ENCODE data around the gene SRP68. TPM values are rescaled to one million over a fixed set of nuclear protein-coding genes. Genes with fewer than 3 reads are reported as not detected.

Gene SRP68
- total RNA-seq = 100 to 1,000 TPM in 2 of 4 donors, 10 to 100 TPM in 2; 87.3 to 117 (median 104) TPM
- polyA plus RNA-seq = 100 to 1,000 TPM in 1 of 3 donors, 10 to 100 TPM in 2; 72.4 to 141 (median 88.8) TPM
- long read RNA-seq, donor 1, transcript SRP68-201 (16 exons, 2,649 nt) = major isoform, 131 of 154 reads
- long read RNA-seq, donor 1, partial matches to known transcripts = 13 of 154 reads
- long read RNA-seq, donor 1, other reads (novel, unspliced or antisense) = 10 of 154 reads
- long read RNA-seq, donor 2, transcript SRP68-201 (16 exons, 2,649 nt) = major isoform, 249 of 283 reads
- long read RNA-seq, donor 2, partial matches to known transcripts = 17 of 283 reads
- long read RNA-seq, donor 2, other reads (novel, unspliced or antisense) = 16 of 283 reads

- Histone ChIP-seq H3K36me3 (ENCODE audit: insufficient read depth in 1 of 2, low read depth in 1 of 2) (peaks cover 0 to 31% of the 10 kb centered on the region in 2 donors), H3K27me3 (ENCODE audit: insufficient read depth in 3 of 3, low read length in 2 of 3) (peaks cover 0 to 40% (median 31%) of the 10 kb centered on the region in 3 donors), H3K9me3 (no peaks in the 10 kb centered on the region), H3K4me3 (peak within 1 kb of the TSS; percentile 83), H3K4me1 (peaks cover 48% of the 10 kb centered on the region), H3K27ac (peak within 1 kb of the TSS; percentile 74)
- DNase-seq (peak; percentile 91 to 96), ATAC-seq (peak; percentile 97 to 99 (median 98))
- 0% methylated on average over 38 to 57 of the region's 57 CpGs for WGBS, 3 donors
- TF ChIP-seq, protein P1, sequence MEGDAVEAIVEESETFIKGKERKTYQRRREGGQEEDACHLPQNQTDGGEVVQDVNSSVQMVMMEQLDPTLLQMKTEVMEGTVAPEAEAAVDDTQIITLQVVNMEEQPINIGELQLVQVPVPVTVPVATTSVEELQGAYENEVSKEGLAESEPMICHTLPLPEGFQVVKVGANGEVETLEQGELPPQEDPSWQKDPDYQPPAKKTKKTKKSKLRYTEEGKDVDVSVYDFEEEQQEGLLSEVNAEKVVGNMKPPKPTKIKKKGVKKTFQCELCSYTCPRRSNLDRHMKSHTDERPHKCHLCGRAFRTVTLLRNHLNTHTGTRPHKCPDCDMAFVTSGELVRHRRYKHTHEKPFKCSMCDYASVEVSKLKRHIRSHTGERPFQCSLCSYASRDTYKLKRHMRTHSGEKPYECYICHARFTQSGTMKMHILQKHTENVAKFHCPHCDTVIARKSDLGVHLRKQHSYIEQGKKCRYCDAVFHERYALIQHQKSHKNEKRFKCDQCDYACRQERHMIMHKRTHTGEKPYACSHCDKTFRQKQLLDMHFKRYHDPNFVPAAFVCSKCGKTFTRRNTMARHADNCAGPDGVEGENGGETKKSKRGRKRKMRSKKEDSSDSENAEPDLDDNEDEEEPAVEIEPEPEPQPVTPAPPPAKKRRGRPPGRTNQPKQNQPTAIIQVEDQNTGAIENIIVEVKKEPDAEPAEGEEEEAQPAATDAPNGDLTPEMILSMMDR (IDR thresholded peaks at IDR 0.05) = no peak
- intact Hi-C loops (cut with DNase I) = no loop called here
Observed at GRCh38 chr17:76072148-76072858, at the start of gene SRP68. Gene SRP68, minus strand, starts transcription at chr17:76072517. Its CDS starts 26 bp downstream, at chr17:76072491.

GRCh38 chr17:76121932-76122430 lies 49.7 kb upstream of the SRP68 start:
- Histone ChIP-seq H3K36me3 (ENCODE audit: insufficient read depth in 1 of 2, low read depth in 1 of 2) (no peaks in the 10 kb centered on the region), H3K9me3 (no peaks in the 10 kb centered on the region), H3K27ac (peak overlapping the region; percentile 46), H3K4me3 (peak overlapping the region; percentile 64), H3K27me3 (ENCODE audit: insufficient read depth in 3 of 3, low read length in 2 of 3) (no peaks in the 10 kb centered on the region), H3K4me1 (no peaks in the 10 kb centered on the region)
- intact Hi-C loops (cut with DNase I) = loop anchor here (1.0 to 5.0 kb wide), 5 partner anchors 59 to 178 kb away; no protein-coding TSS in a partner anchor
- DNase-seq (peak in 1 of 2 donors; percentile 57), ATAC-seq (peak; percentile 44 to 64 (median 46))
- 39 to 55% (median 43%) methylated on average over 27 to 42 of the region's 42 CpGs for WGBS, 3 donors
- TF ChIP-seq, protein P1 (IDR thresholded peaks at IDR 0.05) = no peak

DNA sequence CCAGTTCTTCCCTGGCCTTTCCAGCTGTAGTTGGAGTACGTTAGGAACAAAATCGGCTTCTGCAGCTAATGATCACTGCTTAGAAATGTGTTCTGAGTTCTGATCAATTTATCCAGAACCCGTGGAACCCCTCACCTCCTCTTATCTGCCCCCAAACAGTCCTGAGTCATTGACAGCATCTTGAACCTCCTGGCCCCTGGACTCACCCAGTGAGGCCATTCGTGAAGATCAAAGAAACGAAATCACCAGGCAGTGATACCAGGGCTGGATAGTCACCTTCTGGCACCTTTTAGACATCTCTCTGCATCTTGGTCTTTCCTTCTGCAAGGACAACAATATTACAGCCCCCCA lies 48.3 kb upstream of the SRP68 start:
- ATAC-seq (no peak), DNase-seq (no peak)
- TF ChIP-seq, protein P1 (IDR thresholded peaks at IDR 0.05) = no peak
- intact Hi-C loops (cut with DNase I) = loop anchor here (1.0 to 5.0 kb wide), 4 partner anchors 158 to 180 kb away; no protein-coding TSS in a partner anchor
- 92 to 97% (median 95%) methylated on average over 5 of the region's 5 CpGs for WGBS, 3 donors
- Histone ChIP-seq H3K36me3 (ENCODE audit: insufficient read depth in 1 of 2, low read depth in 1 of 2) (no peaks in the 10 kb centered on the region), H3K4me1 (no peaks in the 10 kb centered on the region), H3K27me3 (ENCODE audit: insufficient read depth in 3 of 3, low read length in 2 of 3) (no peaks in the 10 kb centered on the region), H3K9me3 (no peaks in the 10 kb centered on the region), H3K4me3 (no peak overlapping the region), H3K27ac (no peak overlapping the region)

GRCh38 chr17:76119409-76120371 lies 47.4 kb upstream of the SRP68 start:
- ATAC-seq = no peak
- no peaks in the 10 kb centered on the region for H3K27me3 ChIP-seq (ENCODE audit: insufficient read depth in 3 of 3, low read length in 2 of 3)
- intact Hi-C loops (cut with DNase I) = loop anchor here in 1 of 2 donors (2.0 to 5.0 kb wide), 2 partner anchors 159 to 178 kb away; no protein-coding TSS in a partner anchor
- no peaks in the 10 kb centered on the region for H3K4me1 ChIP-seq
- DNase-seq = no peak
- 77 to 80% (median 77%) methylated on average over 19 of the region's 19 CpGs for WGBS, 3 donors
- H3K27ac ChIP-seq = no peak overlapping the region
- H3K4me3 ChIP-seq = no peak overlapping the region
- no peaks in the 10 kb centered on the region for H3K36me3 ChIP-seq (ENCODE audit: insufficient read depth in 1 of 2, low read depth in 1 of 2)
- TF ChIP-seq, protein P1 (IDR thresholded peaks at IDR 0.05) = no peak
- H3K9me3 ChIP-seq = no peaks in the 10 kb centered on the region
